ENCODE data around the gene NHSL2.
A peak's percentile ranks its signal among the peaks of the same experiment; 100 is the strongest.
"Not testable (repeated sequence)": the region's sequence is repeated elsewhere in the genome, so short reads cannot be mapped to it uniquely, and the experiment has no call there.

The NHSL2 gene

GRCh38 chrX:72137846-72138495 is 227.3 kb downstream of the NHSL2 start:
- DNase-seq = no peak

- no peak for DNase-seq
Measured at GRCh38 chrX:72139538-72139937, 228.9 kb downstream of the NHSL2 start.

GRCh38 chrX:72141372-72142004 is 230.8 kb downstream of the NHSL2 start:
- DNase-seq = no peak

- peak; percentile 88 for DNase-seq
Measured at GRCh38 chrX:72142094-72142793, 231.6 kb downstream of the NHSL2 start.

GRCh38 chrX:72142794-72143608 is 232.4 kb downstream of the NHSL2 start:
- DNase-seq = no peak

GRCh38 chrX:72143609-72143907 is 232.9 kb downstream of the NHSL2 start:
- no peak for DNase-seq

GRCh38 chrX:72145181-72145580 is 234.5 kb downstream of the NHSL2 start:
- DNase-seq = no peak

GRCh38 chrX:72146527-72146926 is 235.9 kb downstream of the NHSL2 start:
- no peak for DNase-seq

- no peak for DNase-seq
Measured at GRCh38 chrX:72158773-72159172, 248.1 kb downstream of the NHSL2 start.

GRCh38 chrX:72159769-72160168 is 249.1 kb downstream of the NHSL2 start:
- DNase-seq = no peak

- no peak for DNase-seq
Measured at GRCh38 chrX:72165551-72165950, 254.9 kb downstream of the NHSL2 start.

- DNase-seq = no peak
Measured at GRCh38 chrX:72169008-72169728, 258.5 kb downstream of the NHSL2 start.

- DNase-seq = not testable (repeated sequence)
Measured at GRCh38 chrX:72176289-72176688, 265.6 kb downstream of the NHSL2 start.

GRCh38 chrX:72176981-72177380 is 266.3 kb downstream of the NHSL2 start:
- no peak for DNase-seq

- no peak for DNase-seq
Measured at GRCh38 chrX:72180539-72180938, 269.9 kb downstream of the NHSL2 start.

- DNase-seq = peak; percentile 86
Measured at GRCh38 chrX:72181178-72182125, 270.8 kb downstream of the NHSL2 start, which contains the start of gene PIN4. Gene PIN4 (plus strand): TSS chrX:72181757. CDS start chrX:72181786, 29 bp downstream.

- no peak for DNase-seq
Measured at GRCh38 chrX:72182924-72183323, 272.3 kb downstream of the NHSL2 start.

- no peak for DNase-seq
Measured at GRCh38 chrX:72201836-72202536, 291.3 kb downstream of the NHSL2 start.

All from NCI-H1417 treated with DMSO at 0.1 percent for 48 hours (cell line).